HL-60/S4 treated with phorbol 12-myristate 13-acetate at 8.2 ng/mL for 4 days and 3 days (cell line): ENCODE measurements around the gene C1QTNF9.
"Not testable (repeated sequence)": the region's sequence is repeated elsewhere in the genome, so short reads cannot be mapped to it uniquely, and the experiment has no call there.

Source experiments
- in situ Hi-C: fragments of 300-500 bp; cut with MboI; formaldehyde crosslinking; loops from 2 replicates; pipeline ENCODE4 v1.15.0; 2022; ENCODE audit warnings: low sequenced_read_pairs

C1QTNF9 gene, protein sequence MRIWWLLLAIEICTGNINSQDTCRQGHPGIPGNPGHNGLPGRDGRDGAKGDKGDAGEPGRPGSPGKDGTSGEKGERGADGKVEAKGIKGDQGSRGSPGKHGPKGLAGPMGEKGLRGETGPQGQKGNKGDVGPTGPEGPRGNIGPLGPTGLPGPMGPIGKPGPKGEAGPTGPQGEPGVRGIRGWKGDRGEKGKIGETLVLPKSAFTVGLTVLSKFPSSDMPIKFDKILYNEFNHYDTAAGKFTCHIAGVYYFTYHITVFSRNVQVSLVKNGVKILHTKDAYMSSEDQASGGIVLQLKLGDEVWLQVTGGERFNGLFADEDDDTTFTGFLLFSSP

DNA sequence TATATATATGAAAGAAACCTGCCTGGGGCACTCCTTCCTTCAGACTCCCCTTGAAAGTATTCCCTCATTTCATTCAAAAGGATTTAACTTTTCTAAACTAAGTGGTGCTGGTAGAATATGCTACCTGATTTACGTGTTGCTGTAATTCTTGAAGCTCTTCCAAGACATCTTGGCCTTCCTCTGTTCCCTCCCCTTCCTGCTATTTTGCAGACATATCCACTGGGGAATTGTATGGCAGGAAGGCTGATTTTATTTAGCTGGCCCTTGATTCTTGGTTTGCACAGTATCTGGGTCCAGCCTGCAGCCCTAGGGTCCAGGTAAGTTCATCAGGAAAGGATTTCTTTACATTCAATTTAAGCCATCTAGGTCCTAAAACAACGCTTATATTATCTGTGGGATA, at the start of gene C1QTNF9:
TSS of gene C1QTNF9 (plus strand) at position 281 of the 400 bp plus-strand sequence. CDS start 6,424 bp downstream, outside the sequence.
- in situ Hi-C loops, result not testable (repeated sequence)

DNA sequence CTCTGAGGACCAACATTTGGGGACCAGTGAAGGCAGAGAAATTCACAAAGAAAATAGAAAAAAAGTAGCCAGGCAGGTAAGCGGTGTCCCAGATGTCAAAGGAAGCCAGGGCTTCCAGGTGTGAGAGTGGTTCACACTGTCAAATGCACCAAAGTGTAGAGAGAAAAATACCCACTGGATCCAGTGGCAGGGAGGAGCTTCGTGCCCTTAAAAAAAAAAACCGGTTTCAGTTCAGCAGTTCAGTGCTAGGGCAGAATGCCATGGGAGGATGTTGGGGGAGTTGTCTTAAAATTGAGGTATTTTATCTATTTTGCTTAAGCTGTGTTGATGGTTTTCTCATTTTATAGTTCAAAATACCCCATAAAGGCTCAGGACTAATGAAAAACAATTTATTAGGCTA, 47.8 kb upstream of the C1QTNF9 start:
- in situ Hi-C loops, result no loop called here

DNA sequence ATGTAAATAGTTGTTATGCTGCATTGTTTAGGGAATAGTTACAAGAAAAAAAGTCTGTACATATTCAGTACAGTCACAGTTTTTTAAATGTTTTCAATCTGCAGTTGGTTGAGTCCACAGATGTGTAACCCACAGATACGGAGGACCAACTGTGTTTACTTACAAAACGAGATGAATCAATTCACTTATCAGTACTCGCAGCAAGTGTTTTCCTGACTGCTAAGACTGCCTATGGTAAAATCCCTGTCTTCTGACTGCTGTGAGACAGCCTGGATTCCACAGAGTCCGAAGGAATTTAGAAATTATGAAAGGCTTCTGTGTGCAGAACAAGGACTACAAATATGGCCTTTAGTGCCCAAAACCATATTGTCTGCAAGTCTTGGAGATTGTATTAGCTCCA, 45.7 kb upstream of the C1QTNF9 start:
- in situ Hi-C loops, result no loop called here

DNA sequence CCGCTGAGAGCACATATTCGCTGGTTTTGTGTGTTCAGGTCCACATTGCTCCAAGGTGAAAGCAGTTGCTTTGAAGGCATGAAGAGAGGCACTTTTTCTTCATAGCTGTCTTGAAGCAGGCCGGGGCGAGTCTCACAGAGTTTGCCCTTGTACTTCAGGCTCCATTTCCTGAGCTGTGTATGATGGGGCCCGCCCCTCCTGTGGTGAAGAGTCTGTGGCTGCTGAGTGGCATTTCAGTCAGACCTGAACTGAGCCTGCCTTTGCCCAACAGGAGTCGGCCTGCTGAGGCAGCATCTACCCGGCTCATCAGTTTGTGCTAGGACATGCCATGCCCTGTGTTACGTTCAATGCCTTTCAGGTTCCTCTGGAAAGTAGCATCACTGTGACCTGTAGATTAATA, 44.4 kb upstream of the C1QTNF9 start:
- in situ Hi-C loops, result no loop called here

DNA sequence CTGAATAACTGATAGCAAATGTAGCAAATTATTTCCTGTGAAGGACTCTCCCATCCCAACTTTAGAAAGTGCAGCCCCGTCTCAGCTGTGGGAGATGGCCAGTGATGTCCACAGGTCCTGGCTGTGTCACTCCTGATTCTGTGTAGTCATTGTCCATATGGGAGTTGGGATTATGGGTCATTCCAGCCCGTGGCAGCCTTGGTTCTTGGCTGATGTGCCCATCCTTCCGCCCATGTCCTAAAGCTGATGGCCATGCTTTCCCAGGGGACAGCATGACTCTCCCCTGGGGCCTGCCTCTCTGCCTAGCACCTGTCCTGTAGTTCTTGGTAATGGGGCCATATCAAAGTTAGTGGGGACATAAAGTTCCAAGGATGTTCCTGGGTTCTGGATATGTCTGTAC, 43.9 kb upstream of the C1QTNF9 start:
- in situ Hi-C loops, result no loop called here

DNA sequence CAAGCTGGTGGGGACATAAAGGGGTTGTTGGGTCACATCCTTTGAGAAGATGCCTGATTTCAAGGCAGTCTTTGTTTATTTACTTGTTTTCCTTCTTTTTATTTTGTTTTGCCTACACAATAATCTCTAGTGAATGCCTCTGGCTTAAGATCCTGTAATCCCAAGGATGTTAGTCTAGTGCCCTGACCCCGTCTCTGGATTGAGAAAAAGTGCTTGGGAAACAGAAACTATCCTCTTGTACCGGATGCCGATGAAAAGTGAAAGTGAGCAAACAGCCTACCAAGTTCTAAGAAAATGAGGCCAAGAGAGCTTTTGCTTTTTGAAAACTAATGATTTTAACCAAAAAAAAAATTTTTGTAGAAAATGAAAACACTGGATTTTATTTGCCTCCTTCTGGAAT, 42.1 kb upstream of the C1QTNF9 start:
- in situ Hi-C loops, result no loop called here

DNA sequence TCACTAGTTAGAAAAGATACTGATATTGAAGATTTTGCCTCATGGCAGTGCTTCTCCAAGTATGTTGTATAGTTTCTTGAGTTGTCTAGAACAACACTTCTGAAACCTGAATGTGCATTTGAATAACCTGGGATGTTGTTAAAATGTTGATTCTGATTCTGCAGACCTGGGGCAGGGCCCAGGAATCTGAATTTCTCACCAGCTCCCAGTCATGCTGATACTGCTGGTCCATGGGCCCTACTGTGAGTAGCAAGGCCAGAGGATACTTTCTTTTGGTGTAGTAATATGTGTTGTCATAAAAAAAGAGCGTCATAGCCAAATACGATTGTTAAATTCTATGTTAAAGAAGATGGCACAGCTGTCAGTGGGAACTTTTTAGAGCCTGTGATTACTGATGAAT, 41.6 kb upstream of the C1QTNF9 start:
- in situ Hi-C loops, result no loop called here

DNA sequence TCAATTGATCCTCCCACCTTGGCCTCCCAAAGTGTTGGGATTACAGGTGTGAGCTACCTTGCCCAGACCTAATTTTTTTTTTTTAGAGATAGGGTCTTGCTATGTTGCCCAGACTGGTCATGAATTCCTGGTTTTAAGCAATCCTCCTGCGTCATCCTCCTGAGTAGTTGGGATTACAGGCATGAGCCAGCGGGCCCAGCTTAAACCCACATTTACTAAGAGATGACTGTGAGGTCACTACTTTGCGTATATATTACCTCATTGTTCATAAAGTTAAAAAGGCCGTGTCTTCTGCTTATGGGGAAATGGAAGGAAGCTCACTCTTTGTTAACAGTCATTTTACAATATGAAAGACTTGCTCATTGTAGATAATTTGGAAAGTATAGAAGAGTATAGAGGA, 39.6 kb upstream of the C1QTNF9 start:
- in situ Hi-C loops, result no loop called here

DNA sequence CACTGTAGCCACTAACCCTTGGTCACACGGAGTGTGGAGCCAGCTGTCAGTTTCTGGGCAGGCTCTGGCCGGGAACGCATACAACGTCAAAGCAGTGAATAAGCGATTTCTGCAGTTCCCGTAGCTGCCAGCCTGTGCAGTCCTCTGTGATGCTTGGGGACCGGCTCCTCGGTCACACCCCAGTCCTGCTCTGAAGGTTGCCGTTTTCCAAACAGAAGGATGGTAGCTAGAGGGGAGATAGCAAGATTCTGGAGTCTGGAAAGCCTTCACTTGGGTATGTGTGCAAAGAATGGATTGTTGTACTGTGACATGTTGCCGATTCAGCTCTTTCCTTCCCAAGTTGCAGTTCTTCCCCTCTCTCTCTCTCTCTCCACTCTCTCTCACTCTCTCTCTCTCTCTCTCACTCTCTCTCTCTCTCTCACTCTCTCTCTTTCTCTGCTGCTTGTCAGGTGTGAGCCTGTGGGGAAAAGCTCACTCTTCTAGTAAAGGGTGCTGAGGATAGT, 38.7 kb upstream of the C1QTNF9 start:
- in situ Hi-C loops, result no loop called here

DNA sequence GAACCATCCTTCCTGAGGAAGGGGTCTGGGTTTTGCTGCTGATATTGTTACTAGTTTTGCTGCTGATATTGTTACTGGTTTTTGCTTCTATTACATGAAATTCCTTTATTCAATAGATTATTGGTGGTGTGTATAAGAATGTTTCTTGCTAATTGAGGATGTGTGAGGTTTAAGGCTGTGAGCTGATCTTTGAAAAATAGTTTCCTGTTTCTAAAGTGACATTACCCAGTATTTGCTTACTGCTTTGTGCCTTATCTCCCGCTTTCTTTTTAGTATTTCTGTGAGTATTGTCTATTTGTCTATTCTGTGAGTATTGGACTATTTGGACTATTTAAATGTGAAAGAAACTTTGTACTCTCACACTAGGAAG, 38.2 kb upstream of the C1QTNF9 start:
- in situ Hi-C loops, result no loop called here

DNA sequence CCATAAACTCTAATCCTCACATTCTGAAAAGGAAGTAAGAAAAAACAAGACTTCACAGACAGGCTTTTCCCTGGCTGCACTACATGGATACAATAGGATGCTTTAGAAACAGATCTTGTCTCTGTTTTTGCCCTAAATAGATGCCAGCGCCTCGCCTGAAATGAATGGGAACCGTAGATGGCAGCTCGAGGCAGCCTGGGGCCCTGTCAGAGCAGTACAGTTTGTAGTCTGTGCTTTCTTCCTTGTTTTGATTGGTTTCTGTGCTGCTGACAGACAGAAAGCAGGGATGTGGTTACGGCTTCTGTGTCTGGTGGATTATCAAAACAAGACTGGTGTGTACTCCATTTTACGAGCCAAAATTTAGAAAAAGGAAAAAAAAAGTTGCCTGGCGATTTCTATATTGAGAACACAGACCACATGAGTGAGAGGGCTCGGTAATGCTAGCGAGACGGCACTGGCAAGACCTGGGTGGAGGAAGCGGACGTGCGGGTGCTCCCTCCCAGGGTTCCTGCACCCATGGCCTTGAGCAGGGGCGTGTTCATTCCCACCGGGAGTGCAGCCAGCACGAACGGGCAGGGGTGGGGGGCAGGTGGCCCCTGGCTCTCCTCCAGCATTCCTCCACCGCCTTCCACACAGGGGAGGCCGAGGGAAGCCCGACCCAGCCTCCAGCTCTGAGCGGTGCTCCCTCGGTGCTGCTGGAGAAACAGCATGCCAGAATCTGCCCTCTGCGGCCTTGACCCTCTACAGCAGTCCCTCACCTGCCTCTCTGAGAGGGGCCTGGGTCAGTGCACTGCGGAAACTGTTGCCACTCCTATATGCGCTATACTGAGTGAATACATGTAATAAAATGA, 37.6 kb upstream of the C1QTNF9 start:
- in situ Hi-C loops, result no loop called here

DNA sequence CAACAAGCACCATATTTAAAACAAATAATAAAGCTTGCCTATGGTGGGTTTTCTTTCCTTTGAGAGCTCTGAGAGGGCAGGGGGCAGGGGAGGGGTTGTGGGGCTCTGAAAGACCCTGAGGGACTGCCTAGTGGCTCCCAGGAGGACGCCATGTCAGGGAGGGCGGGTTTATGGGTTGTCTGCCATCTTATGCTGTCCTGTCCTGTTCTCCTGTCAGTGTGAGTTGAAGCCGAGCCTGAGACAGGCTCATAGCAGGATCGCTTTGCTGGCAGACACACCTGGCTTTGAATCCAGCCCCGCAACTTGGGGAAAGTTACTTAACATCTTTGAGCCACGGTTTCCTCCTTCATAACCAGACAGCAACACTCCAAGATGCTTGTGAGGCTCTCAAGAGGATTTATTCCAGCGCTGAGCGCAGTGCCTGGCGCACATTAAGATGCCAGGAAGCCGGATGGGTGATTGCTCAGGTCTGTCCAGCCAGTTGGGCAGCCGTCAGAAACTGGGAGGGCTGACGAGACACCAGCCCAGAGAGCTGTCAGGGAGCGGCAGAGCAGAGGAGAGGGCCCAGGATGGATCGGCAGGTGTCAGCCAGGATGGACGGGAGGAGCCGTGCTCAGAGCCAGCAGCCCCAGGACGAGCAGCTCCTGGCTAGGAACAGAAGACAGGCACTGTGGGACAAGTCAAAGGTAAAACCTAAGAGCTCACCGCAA, 36.8 kb upstream of the C1QTNF9 start:
- in situ Hi-C loops, result no loop called here

DNA sequence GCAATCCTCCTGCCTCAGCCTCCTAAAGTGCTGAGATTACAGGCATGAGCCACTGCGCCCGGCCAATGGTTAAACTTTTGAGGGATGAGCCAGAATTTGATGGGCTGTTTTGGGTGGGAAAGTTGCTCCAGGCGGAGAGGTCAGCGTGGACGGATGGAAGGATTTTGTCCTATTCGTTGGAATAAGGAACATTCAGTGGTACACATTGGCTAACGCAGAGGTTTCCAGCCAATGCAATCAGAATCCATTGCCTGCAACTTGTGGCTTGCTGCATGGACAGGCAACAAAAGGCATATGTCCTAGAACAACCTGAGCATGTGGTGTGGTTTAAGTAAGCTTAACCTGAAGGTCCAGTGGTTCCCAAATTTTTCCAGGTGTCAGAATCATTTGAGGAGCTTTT, 35.5 kb upstream of the C1QTNF9 start:
- in situ Hi-C loops, result no loop called here

DNA sequence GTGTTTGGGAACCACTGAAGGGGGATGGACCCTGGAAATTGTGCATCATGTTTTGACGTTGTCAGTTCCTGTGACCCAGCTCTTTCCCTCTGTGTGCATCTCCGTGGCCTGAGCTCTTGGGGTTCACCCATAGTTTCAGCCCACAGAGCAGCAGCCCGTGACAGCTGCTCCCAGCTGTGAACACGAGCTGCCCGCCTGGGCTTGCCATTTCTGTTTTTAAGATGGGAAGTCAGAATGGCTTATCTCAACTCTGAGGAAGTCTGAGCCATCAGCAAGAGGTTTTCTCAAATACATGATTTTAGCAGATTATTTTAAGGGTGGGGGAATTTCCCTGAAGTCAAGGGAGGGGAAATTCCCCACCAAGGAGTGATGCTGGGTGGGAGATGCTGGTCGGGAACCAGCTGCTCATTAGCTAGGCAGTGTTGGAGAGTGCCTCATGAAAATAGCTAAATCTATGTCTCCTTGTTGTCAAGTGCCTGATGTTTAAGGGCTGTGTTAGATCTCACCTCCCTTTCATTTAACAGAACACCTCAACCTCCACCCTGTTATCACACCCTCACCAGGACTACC, 34.8 kb upstream of the C1QTNF9 start:
- in situ Hi-C loops, result no loop called here

DNA sequence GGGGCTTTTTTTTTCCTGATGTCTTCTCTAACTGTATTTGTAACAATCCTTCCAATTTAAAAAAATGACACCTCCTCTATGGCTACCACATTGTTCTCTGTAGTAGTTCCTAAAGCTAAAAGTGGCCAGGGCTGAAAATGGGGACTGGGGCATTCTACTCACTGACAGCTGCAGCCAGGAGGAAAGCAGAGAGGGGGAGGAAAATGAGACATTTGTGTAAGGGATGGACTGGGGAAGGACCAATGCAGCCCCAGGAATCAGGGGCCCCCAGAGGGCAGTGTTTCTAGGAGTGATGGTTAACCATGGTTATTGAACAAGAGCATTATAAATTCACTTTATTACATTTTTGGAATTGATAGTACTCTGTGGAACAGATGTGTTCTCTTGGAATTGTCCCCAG, 34.3 kb upstream of the C1QTNF9 start:
- in situ Hi-C loops, result no loop called here

DNA sequence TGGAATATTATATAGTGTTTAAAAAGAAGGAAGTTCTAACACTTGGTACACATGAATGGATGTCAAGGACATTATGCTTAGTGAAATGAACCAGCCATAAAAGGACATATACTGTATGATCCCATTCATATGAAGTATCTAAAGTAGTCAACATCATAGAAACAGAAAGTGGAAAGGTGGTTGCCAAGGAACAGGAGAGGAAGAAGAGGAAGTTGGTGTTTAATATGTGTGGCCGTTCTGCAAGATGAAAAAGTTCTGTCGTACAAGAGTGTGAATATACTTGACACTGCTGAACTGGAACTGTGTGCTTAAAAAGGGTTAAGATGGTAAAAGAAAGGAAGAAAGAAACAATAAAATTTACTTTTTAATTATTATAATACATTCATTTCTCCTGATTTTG, 33.1 kb upstream of the C1QTNF9 start:
- in situ Hi-C loops, result no loop called here

DNA sequence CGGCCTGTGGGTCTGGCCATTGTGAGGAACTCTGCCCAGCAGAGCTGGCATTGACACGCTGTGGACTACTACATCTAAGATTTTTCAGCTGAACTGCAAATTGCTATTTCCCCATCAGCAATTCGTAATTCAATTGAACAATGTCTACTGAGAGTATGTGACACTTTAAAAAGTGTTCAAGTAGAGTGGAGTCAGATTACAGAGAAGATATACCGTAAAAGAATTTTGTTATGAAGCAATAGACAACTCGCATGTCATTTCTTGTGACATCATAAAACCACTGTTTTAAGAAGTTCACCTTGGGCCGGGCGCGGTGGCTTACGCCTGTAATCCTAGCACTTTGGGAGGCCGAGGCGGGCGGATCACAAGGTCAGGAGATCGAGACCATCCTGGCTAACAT, 32.5 kb upstream of the C1QTNF9 start:
- in situ Hi-C loops, result no loop called here

DNA sequence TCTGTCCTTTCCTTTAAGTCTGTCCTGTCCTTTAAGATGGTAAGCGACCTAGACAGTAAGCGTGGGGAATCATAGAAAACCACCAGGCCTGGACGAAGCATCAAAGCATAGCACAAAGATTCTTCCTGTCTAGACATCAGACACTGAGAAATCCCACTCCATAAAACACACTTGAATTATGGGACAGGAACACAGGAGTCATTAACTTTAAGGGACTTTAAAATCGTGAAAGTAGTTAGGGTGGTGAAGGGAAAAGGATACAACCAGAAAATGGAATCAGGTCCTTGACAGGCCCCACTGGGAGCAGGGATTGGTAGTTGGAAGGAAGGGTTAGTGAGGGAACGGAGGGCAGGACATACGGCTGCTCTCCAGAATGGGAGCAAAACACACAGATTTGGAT, 31.6 kb upstream of the C1QTNF9 start:
- in situ Hi-C loops, result no loop called here

DNA sequence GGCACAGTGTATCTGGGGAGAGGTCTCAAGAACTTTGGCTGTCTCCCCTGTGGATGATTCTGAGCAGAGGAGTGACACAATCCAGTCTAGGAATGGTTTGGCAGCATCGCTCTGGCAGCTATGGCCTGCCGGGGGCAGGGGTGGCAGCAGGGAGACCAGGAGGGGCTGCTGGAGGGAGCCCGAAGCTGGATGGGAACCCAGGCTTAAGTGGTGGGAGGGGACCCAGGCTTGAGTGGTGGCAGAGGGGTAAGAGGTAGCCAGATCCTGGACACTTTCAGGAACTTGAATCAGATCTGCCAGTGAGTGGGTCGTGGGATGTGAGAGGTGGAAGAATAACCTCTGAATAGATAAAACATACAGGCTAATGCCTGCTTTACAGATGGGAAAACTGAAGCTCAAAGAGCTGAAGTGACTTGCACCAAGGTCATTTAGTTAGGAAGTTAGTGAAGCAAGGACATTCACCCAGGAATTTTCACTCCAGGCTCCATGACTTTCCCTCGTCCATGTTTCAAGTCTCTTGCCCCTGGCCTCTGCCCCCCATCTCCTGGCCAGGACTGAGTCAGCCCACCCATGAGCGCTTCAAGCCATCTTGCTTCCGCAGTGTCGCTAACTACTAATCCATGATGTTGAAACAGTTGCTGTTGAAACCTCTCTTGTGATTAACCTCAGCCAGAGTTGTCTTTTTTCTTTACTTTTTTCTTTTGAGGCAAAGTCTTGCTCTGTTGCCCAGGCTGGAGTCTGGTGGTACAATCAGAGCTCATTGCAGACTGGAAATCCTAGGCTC, 29.9 kb upstream of the C1QTNF9 start:
- in situ Hi-C loops, result no loop called here

DNA sequence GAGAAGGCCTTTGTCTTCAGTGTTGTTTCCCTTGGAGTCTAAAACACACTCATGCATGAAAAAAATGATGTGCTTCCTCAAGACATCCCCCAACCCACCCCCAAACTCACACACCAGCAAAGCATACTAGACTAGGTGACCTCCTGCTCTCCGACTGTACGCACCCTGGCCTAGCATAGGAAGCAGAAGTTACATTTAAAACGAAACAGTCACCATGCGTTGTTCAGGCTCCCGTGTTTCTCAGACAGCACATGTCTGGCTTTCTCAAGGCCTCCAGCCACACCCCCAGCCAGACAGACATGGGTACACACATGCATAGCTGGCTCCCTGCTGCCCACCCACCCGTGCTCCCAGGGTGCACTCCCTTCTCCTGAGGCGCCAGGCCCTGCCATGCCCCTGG, 28.7 kb upstream of the C1QTNF9 start:
- in situ Hi-C loops, result no loop called here
